Measurements from ENCODE around the gene RNF208. TPM values are rescaled to one million over a fixed set of nuclear protein-coding genes. Genes with fewer than 3 reads are reported as not detected.
A peak's percentile ranks its signal among the peaks of the same experiment; 100 is the strongest.

Gene RNF208
- total and polyA plus RNA-seq, 9 of the 15 experiments (the other 6 are each of a cell fraction or from before 2014, with no cell fraction given): 0.15 to 6.9 (median 0.50) TPM; not detected in 2

GRCh38 chr9:137256362-137256761 is 34.3 kb upstream of the RNF208 start:
- Histone ChIP-seq H3K36me3 (ENCODE audit: control insufficient read depth, insufficient read depth, low read length) (peaks cover 31% of the 10 kb centered on the region), H3K4me2 (ENCODE audit: insufficient read depth, low read length) (peak overlapping the region; percentile 97), H3K4me1 (replicated peaks in 1 of 2; ENCODE audit: control insufficient read depth in 2 of 2, insufficient read depth in 2 of 2, low read length in 2 of 2) (peaks cover 13 to 55% of the 10 kb centered on the region in 2 experiments), H3K9me3 (replicated peaks; ENCODE audit: control insufficient read depth, insufficient read depth, low read depth, low read length) (no peaks in the 10 kb centered on the region), H3K79me2 (ENCODE audit: control insufficient read depth, insufficient read depth, low read length) (peaks cover 39% of the 10 kb centered on the region), H3K27ac (ENCODE audit: extremely low read depth, low read depth, low read length) (no peak overlapping the region; the same call in 1 of the 3 replicates), H3K4me3 (peak overlapping the region; percentile 100), H3K27me3 (ENCODE audit: control insufficient read depth in 2 of 2, insufficient read depth in 2 of 2, low read length in 2 of 2) (no peaks in the 10 kb centered on the region), H3K9me1 (ENCODE audit: control insufficient read depth, insufficient read depth, low read length) (no peaks in the 10 kb centered on the region), H4K20me1 (replicated peaks; ENCODE audit: control insufficient read depth, insufficient read depth, low read length) (no peaks in the 10 kb centered on the region; the same call in 1 of the 2 replicates), H2AFZ (ENCODE audit: low read depth, low read length) (no peak overlapping the region), H3K9ac (ENCODE audit: insufficient read depth in 1 of 2, low read depth in 2 of 2, low read length in 2 of 2) (peak overlapping the region; percentile 90 to 95; a peak in 3 of 4 replicates)
- DNase-seq (ENCODE audit: extremely low read depth in 1 of 4, low spot score in 3 of 4) (no peak), ATAC-seq (no peak), FAIRE-seq (no peak)
- ChIA-PET CTCF (ENCODE audit: low intra/inter-chr PET ratio) (no interaction called here), POLR2A (interaction anchor here (0.7 to 8.3 kb wide), 3 partner anchors 10 to 17 kb away, joined by 3 to 221 read pairs (median 4); partner anchors contain the start of gene TUBB4B)
- TF ChIP-seq CBX1 (IDR thresholded peaks at IDR 0.05; ENCODE audit: low read depth): no peak
- TF ChIP-seq CREM (IDR thresholded peaks at IDR 0.05; ENCODE audit: low read depth): no peak
- TF ChIP-seq SIN3A (IDR thresholded peaks at IDR 0.05; ENCODE audit: borderline replicate concordance in 2 of 2, control insufficient read depth in 1 of 2, low read depth in 2 of 2, low read length in 2 of 2): 0 out of 4 replicates have a peak, but pooled peaks of 1 of the 2 experiments have one; percentile 11
- TF ChIP-seq KAT7 (CRISPR knock-in tag; IDR thresholded peaks at IDR 0.05; ENCODE audit: borderline replicate concordance): 0 out of 2 replicates have a peak, but pooled peaks have one; percentile 10
- TF ChIP-seq ASH1L (IDR thresholded peaks at IDR 0.05; ENCODE audit: borderline replicate concordance, low read depth, partially characterized antibody): no peak
- no TSS peak for BruUV-seq (replicated peaks)
- intact Hi-C loops (cut with micrococcal nuclease): no loop called here
- 84% methylated on average over 15 of the region's 15 CpGs for WGBS (ENCODE audit: insufficient coverage, low coverage, missing lambda C conversion rate)
- in situ Hi-C loops (cut with MboI): no loop called here

All from K562 (cell line).